ENCODE data around the gene MVP.
A peak's percentile ranks its signal among the peaks of the same experiment; 100 is the strongest.

The MVP gene

DNA sequence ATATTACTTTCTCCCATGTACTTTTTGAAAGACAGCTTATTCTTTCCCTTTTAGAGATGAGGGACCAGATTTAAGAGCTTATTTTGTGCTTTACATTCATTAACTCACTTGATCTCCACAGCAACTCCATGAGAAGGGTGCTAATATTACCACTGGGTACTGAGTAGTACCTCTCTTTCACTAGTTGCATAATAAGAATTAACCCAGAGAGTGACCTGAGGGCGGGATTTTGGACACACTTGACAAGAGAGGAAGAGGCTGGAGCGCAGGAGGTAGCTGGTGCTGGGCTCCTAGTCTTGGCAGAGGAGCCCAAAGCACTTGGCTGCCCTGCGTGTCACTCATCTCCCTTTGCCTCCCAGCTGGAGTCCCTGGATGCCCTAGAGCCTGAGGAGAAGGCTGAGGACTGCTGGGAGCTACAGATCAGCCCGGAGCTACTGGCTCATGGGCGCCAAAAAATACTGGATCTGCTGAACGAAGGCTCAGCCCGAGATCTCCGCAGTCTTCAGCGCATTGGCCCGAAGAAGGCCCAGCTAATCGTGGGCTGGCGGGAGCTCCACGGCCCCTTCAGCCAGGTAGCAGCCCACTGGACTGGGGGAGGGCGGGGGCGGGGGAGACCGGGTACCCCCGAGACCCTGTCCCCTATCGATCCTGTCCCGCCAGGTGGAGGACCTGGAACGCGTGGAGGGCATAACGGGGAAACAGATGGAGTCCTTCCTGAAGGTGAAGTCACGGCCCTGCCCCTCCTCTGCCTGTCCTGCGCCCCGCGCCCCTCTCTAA is 15.6 kb upstream of the MVP start:
- DNase-seq: no peak

- peak; percentile 97 for DNase-seq
Observed at GRCh38 chr16:29805232-29806098, 14.8 kb upstream of the MVP start.

GRCh38 chr16:29806099-29806579 is 14.1 kb upstream of the MVP start, which contains the start of gene MAZ:
Gene MAZ, plus strand, starts transcription at chr16:29806529. Its CDS starts 173 bp downstream, at chr16:29806702.
- no peak for DNase-seq

- DNase-seq: peak; percentile 33
Observed at GRCh38 chr16:29806641-29807425, 13.4 kb upstream of the MVP start.

GRCh38 chr16:29807426-29808218 is 12.6 kb upstream of the MVP start:
- peak; percentile 91 for DNase-seq

- DNase-seq: peak; percentile 18
Observed at GRCh38 chr16:29808219-29808900, 11.9 kb upstream of the MVP start.

DNA sequence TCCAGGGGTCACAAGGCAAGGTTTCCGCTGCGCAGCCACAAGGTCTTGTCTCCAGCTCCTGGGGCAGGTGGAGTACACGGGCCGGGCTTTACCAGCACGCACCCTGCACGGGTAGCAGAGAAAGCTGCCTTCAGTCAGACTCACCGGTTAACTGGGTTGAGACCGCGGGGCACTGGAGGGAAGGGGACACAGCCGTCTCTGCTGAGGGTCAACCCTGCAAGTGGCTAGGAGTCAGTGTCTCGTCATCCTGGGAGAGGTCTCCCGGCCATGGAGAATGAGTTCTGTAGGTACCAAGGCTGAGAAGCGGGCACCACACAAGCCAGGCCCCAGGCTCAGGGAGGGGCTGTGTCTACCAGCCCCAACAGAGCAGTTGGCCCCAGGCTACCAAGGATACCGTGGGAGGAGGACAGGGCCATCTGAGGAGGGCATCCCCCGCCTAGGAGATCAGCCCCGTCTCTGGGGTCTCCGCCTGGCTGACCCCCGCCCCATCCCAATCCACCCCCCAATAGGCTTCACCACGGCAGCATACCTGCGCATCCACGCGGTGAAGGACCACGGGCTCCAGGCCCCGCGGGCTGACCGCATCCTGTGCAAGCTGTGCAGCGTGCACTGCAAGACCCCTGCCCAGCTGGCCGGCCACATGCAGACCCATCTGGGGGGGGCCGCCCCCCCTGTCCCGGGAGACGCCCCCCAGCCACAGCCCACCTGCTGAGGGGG is 11.1 kb upstream of the MVP start:
- DNase-seq: no peak

- DNase-seq: peak; percentile 42
Observed at GRCh38 chr16:29809850-29810698, 10.2 kb upstream of the MVP start.

DNA sequence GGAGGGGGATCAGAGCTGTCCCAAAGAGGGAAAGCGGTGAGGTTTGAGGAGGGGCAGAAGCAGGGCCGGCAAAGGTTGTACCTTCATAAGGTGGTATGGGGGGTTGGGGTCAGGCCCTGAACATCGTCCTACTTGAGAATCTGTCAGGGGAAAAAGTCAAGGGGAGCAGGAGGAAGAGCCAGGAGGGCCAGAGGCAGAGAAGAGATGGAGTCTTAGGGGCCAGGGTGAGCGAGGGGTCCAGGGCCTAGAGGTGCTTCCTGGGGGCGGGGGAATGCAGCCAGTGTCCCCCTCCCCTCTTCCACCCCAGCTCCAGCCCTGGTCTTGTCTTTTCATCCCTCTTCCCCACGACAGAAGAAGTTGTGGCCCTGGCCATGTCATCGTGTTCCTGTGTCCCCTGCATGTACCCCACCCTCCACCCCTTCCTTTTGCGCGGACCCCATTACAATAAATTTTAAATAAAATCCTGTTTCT is 9.5 kb upstream of the MVP start:
- DNase-seq: no peak

- DNase-seq: peak; percentile 86
Observed at GRCh38 chr16:29811170-29811895, 8.9 kb upstream of the MVP start.

- DNase-seq: peak; percentile 44
Observed at GRCh38 chr16:29811896-29812665, 8.2 kb upstream of the MVP start, which contains the start of gene PRRT2. Gene PRRT2, plus strand, starts transcription at chr16:29812193. Its CDS starts 862 bp downstream, at chr16:29813055.

GRCh38 chr16:29812754-29813643 is 7.3 kb upstream of the MVP start:
- DNase-seq: no peak

- DNase-seq: no peak
Observed at GRCh38 chr16:29813644-29814562, 6.4 kb upstream of the MVP start.

GRCh38 chr16:29814592-29814991 is 5.7 kb upstream of the MVP start:
- DNase-seq: no peak

GRCh38 chr16:29815032-29815721 is 5.1 kb upstream of the MVP start:
- no peak for DNase-seq

Measured in CD4-positive, alpha-beta T cell treated with Interferon gamma for 1 hour (primary cell).